ENCODE data around the gene CCDC126. TPM values are rescaled to one million over a fixed set of nuclear protein-coding genes. Genes with fewer than 3 reads are reported as not detected.
A peak's percentile ranks its signal among the peaks of the same experiment; 100 is the strongest.

The CCDC126 gene
- total and polyA plus RNA-seq, 9 of the 15 experiments (the other 6 are each of a cell fraction or from before 2014, with no cell fraction given): 3.0 to 16.2 (median 5.2) TPM

DNA sequence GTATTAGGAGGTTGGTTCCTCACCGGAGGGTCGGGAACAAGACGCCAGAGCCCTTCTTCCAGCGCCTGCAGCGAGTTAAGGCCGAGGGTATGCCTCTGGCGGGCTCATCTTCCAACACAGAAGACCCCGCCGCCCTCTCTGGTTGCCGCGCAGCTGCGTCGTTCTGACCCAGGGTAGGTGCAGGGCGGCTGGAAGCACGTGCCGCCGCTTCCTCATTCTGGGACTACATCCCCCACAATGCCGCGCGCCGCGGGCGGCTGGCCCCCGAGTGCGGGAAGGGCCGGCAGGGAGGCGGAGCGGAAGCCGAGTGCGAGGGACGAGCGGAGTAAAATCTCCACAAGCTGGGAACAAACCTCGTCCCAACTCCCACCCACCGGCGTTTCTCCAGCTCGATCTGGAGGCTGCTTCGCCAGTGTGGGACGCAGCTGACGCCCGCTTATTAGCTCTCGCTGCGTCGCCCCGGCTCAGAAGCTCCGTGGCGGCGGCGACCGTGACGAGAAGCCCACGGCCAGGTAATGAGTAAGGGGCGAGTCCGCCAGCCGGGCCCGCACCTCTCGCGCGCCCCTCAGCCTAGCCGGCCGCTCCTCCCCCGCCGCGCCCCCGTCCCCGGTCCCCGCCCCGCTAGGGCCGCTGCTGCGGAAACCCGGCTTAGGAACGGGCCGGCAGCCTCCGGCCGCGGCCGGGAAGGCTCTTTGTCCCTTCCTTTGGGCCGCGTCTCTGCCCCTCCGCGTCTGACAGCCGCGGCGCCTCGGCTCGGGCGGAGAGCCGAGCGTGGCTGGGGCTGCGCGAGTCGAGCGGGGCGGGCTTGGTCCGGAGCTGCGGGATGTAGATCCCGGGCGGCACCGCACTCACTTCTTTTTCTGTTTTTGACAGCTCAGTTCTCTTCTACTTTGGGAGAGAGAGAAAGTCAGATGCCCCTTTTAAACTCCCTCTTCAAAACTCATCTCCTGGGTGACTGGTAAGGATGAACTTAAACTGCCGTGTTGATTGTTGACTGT lies at the start of gene CCDC126 (continued):
- TF ChIP-seq RBM39 (optimal IDR thresholded peaks at IDR 0.05; ENCODE audit: low read depth, low read length): no peak
- no peak for TF ChIP-seq ID3 (CRISPR knock-in tag; IDR thresholded peaks at IDR 0.05)
- TF ChIP-seq ID3 (tag; IDR thresholded peaks at IDR 0.05): peak; percentile 63; the same call in 1 of the 2 replicates
- peak; percentile 94 for TF ChIP-seq CXXC5 (CRISPR knock-in tag; IDR thresholded peaks at IDR 0.05)
- no peak for TF ChIP-seq ZKSCAN3 (CRISPR knock-in tag; IDR thresholded peaks at IDR 0.05)
- peak in 2 of 3 experiments; percentile 31 to 64 for TF ChIP-seq YY1 (IDR thresholded peaks at IDR 0.05; ENCODE audit: borderline replicate concordance in 1 of 3, control insufficient read depth in 1 of 3, extremely low read depth in 1 of 3, insufficient read depth in 3 of 3, insufficient read length in 1 of 3, insufficient replicate concordance in 2 of 3, low read depth in 1 of 3, low read length in 2 of 3)
- no peak for TF ChIP-seq HOXB6 (CRISPR knock-in tag; IDR thresholded peaks at IDR 0.05; ENCODE audit: borderline replicate concordance)
- TF ChIP-seq, protein P1, sequence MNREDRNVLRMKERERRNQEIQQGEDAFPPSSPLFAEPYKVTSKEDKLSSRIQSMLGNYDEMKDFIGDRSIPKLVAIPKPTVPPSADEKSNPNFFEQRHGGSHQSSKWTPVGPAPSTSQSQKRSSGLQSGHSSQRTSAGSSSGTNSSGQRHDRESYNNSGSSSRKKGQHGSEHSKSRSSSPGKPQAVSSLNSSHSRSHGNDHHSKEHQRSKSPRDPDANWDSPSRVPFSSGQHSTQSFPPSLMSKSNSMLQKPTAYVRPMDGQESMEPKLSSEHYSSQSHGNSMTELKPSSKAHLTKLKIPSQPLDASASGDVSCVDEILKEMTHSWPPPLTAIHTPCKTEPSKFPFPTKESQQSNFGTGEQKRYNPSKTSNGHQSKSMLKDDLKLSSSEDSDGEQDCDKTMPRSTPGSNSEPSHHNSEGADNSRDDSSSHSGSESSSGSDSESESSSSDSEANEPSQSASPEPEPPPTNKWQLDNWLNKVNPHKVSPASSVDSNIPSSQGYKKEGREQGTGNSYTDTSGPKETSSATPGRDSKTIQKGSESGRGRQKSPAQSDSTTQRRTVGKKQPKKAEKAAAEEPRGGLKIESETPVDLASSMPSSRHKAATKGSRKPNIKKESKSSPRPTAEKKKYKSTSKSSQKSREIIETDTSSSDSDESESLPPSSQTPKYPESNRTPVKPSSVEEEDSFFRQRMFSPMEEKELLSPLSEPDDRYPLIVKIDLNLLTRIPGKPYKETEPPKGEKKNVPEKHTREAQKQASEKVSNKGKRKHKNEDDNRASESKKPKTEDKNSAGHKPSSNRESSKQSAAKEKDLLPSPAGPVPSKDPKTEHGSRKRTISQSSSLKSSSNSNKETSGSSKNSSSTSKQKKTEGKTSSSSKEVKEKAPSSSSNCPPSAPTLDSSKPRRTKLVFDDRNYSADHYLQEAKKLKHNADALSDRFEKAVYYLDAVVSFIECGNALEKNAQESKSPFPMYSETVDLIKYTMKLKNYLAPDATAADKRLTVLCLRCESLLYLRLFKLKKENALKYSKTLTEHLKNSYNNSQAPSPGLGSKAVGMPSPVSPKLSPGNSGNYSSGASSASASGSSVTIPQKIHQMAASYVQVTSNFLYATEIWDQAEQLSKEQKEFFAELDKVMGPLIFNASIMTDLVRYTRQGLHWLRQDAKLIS (CRISPR knock-in tag; IDR thresholded peaks at IDR 0.05): no peak
- TF ChIP-seq KLF6 (CRISPR knock-in tag; IDR thresholded peaks at IDR 0.05; ENCODE audit: borderline replicate concordance): no peak
- TF ChIP-seq USF2 (CRISPR knock-in tag; IDR thresholded peaks at IDR 0.05): peak; percentile 87
- TF ChIP-seq CCNT2 (IDR thresholded peaks at IDR 0.05; ENCODE audit: borderline replicate concordance, extremely low read depth, insufficient read length, low read depth, low read length): peak; percentile 22
- TF ChIP-seq ILF3 (IDR thresholded peaks at IDR 0.05; ENCODE audit: borderline replicate concordance): no peak
- no peak for TF ChIP-seq BRCA1 (IDR thresholded peaks at IDR 0.05)
- TF ChIP-seq BRCA1 (CRISPR knock-in tag; IDR thresholded peaks at IDR 0.05): no peak
- no peak; the same call in 1 of the 2 replicates for TF ChIP-seq CREB1 (IDR thresholded peaks at IDR 0.05)
- no peak; the same call in 1 of the 2 replicates for TF ChIP-seq CREB1 (CRISPR knock-in tag; IDR thresholded peaks at IDR 0.05)
- no peak for TF ChIP-seq PTBP1 (IDR thresholded peaks at IDR 0.05; ENCODE audit: low read depth, low read length)
